GM21381 (cell line): Measurements from ENCODE around the gene CYTIP.
A peak's percentile ranks its signal among the peaks of the same experiment; 100 is the strongest.
"Not testable (repeated sequence)": the region's sequence is repeated elsewhere in the genome, so short reads cannot be mapped to it uniquely, and the experiment has no call there.

Experiments used
- ATAC-seq: cut with Tn5 transposase; IDR thresholded peaks from one replicate; pipeline ENCODE4 v1.9.1; 2021; ENCODE audit warnings: mild to moderate bottlenecking, moderate library complexity; ENCODE audit not compliant: unreplicated experiment

Gene CYTIP

GRCh38 chr2:157427003-157427921 is 16.6 kb downstream of the CYTIP start:
- peak; percentile 42 for ATAC-seq

GRCh38 chr2:157426477-157426994 is 17.4 kb downstream of the CYTIP start:
- ATAC-seq: no peak

- ATAC-seq: no peak
Observed at GRCh38 chr2:157424374-157424773, 19.5 kb downstream of the CYTIP start.

GRCh38 chr2:157421964-157422363 is 21.9 kb downstream of the CYTIP start:
- no peak for ATAC-seq

GRCh38 chr2:157421331-157421944 is 22.5 kb downstream of the CYTIP start:
- ATAC-seq: no peak

- peak; percentile 50 for ATAC-seq
Observed at GRCh38 chr2:157420771-157421323, 23.0 kb downstream of the CYTIP start.

- ATAC-seq: no peak
Observed at GRCh38 chr2:157419031-157419575, 24.8 kb downstream of the CYTIP start.

- no peak for ATAC-seq
Observed at GRCh38 chr2:157418239-157418641, 25.6 kb downstream of the CYTIP start.

- ATAC-seq: no peak
Observed at GRCh38 chr2:157415591-157416101, 28.2 kb downstream of the CYTIP start.

- ATAC-seq: peak; percentile 30
Observed at GRCh38 chr2:157414050-157414449, 29.8 kb downstream of the CYTIP start.

GRCh38 chr2:157413326-157414035 is 30.4 kb downstream of the CYTIP start:
- ATAC-seq: peak; percentile 82

- ATAC-seq: no peak
Observed at GRCh38 chr2:157411624-157412336, 32.1 kb downstream of the CYTIP start.

GRCh38 chr2:157405398-157405797 is 38.5 kb downstream of the CYTIP start:
- not testable (repeated sequence) for ATAC-seq

GRCh38 chr2:157404363-157404762 is 39.5 kb downstream of the CYTIP start:
- peak; percentile 98 for ATAC-seq

GRCh38 chr2:157402801-157403485 is 40.9 kb downstream of the CYTIP start:
- not testable (repeated sequence) for ATAC-seq

GRCh38 chr2:157395811-157396210 is 48.1 kb downstream of the CYTIP start:
- ATAC-seq: no peak

GRCh38 chr2:157394928-157395327 is 49.0 kb downstream of the CYTIP start:
- no peak for ATAC-seq

GRCh38 chr2:157393348-157393747 is 50.5 kb downstream of the CYTIP start:
- no peak for ATAC-seq

GRCh38 chr2:157388827-157389226 is 55.1 kb downstream of the CYTIP start:
- no peak for ATAC-seq
